Sigmoid colon (tissue), 4 donors: ENCODE data around the gene PDGFA.

ENCODE experiments used
- EP300 ChIP-seq, 4 donors: sonication (generic); formaldehyde crosslinking; IDR thresholded peaks; one replicate each; pipeline ENCODE4 v1.6.1; 2017; ENCODE audit warnings: antibody characterized with exemption in 4 of 4
- POLR2A ChIP-seq, 2 donors: fragments of 450-650 bp; IDR thresholded peaks; one replicate each; pipeline ENCODE4 v1.6.1; 2016; ENCODE audit warnings: antibody characterized with exemption in 2 of 2, mild to moderate bottlenecking in 2 of 2, moderate library complexity in 2 of 2
- POLR2AphosphoS5 ChIP-seq, 4 donors: sonication (generic); formaldehyde crosslinking; IDR thresholded peaks; one replicate each; pipeline ENCODE4 v1.6.1; 2017; ENCODE audit warnings: antibody characterized with exemption in 4 of 4
- TF ChIP-seq, protein P1 (sequence below), 4 experiments: fragments of 450-650 bp in 3 of 4; fragments of 200-600 bp in 1 of 4; IDR thresholded peaks; one replicate each; pipeline ENCODE4 v1.5.1; 2016 to 2019; ENCODE audit warnings: antibody characterized with exemption in 4 of 4, mild to moderate bottlenecking in 3 of 4, moderate library complexity in 2 of 4

DNA sequence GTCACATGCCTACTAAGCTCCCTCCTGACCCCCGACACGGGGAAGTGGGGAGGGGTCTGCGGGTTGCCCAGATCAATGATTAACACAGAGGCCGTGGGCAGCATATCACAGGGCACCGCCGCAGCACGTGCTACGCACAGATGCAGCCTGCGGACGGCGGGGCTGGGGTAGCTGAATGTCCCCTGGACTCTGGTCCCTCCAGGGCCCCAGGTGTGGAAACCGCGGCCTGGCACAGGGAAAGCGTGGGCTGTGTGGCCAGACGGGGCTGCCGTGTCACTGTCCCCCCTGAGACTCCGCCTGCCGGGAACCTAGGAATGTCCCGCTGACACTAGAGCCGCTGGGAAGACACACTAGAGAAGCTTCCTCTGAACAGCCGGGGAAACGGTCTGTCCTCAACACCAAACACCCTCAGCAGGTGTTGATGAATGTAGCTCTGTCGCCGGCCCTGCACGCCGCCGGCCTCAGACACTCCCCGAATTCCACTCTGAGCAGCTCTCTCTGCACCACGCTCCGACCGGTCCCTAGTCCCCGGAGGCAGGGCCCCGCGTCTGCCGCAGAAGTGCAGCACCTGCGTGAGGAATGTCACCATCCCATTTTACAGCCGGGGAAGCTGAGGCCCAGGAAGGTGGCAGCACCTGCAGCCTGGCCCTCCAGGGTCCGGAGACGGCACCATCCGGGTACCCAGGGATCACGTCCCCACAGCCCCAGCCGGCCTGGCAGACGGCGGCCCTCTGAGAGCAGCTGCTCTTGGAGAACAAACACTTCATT is 33.4 kb upstream of the PDGFA start:
- TF ChIP-seq, protein P1, sequence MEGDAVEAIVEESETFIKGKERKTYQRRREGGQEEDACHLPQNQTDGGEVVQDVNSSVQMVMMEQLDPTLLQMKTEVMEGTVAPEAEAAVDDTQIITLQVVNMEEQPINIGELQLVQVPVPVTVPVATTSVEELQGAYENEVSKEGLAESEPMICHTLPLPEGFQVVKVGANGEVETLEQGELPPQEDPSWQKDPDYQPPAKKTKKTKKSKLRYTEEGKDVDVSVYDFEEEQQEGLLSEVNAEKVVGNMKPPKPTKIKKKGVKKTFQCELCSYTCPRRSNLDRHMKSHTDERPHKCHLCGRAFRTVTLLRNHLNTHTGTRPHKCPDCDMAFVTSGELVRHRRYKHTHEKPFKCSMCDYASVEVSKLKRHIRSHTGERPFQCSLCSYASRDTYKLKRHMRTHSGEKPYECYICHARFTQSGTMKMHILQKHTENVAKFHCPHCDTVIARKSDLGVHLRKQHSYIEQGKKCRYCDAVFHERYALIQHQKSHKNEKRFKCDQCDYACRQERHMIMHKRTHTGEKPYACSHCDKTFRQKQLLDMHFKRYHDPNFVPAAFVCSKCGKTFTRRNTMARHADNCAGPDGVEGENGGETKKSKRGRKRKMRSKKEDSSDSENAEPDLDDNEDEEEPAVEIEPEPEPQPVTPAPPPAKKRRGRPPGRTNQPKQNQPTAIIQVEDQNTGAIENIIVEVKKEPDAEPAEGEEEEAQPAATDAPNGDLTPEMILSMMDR (IDR thresholded peaks at IDR 0.05) = no peak
- TF ChIP-seq EP300 (IDR thresholded peaks at IDR 0.05) (no peak), POLR2A (IDR thresholded peaks at IDR 0.05) (no peak), POLR2AphosphoS5 (IDR thresholded peaks at IDR 0.05) (no peak)
